ENCODE measurements around the gene SP1. TPM values are rescaled to one million over a fixed set of nuclear protein-coding genes. Genes with fewer than 3 reads are reported as not detected.

The SP1 gene
- total and polyA plus RNA-seq, 9 of the 15 experiments (the other 6 are each of a cell fraction or from before 2014, with no cell fraction given) = 8.0 to 65.5 (median 41.6) TPM

- peaks cover 30 to 31% of the 10 kb centered on the region in 2 experiments for H3K4me1 ChIP-seq (replicated peaks in 1 of 2; ENCODE audit: control insufficient read depth in 2 of 2, insufficient read depth in 2 of 2, low read length in 2 of 2)
- H3K79me2 ChIP-seq (ENCODE audit: control insufficient read depth, insufficient read depth, low read length) = peaks cover 19% of the 10 kb centered on the region
- peak overlapping the region; percentile 14; the same call in 1 of the 2 replicates for H3K4me2 ChIP-seq (ENCODE audit: insufficient read depth, low read length)
- intact Hi-C loops (cut with micrococcal nuclease) = loop anchor here (10.0 kb wide), 1 partner anchor 103 kb away; the partner anchor contains the start of gene AAAS
- no peak for ATAC-seq
- CTCF ChIA-PET (ENCODE audit: low intra/inter-chr PET ratio) = no interaction called here
- H3K27me3 ChIP-seq (ENCODE audit: control insufficient read depth in 2 of 2, insufficient read depth in 2 of 2, low read length in 2 of 2) = no peaks in the 10 kb centered on the region
- no peaks in the 10 kb centered on the region for H4K20me1 ChIP-seq (replicated peaks; ENCODE audit: control insufficient read depth, insufficient read depth, low read length)
- H3K4me3 ChIP-seq = no peak overlapping the region
- 41% methylated on average over 7 of the region's 7 CpGs for WGBS (ENCODE audit: insufficient coverage, low coverage, missing lambda C conversion rate)
- peaks cover 36% of the 10 kb centered on the region; the same call in 2 of the 3 replicates for H3K36me3 ChIP-seq (ENCODE audit: control insufficient read depth, insufficient read depth, low read length)
- DNase-seq (ENCODE audit: extremely low read depth in 1 of 4, low spot score in 3 of 4) = peak in 2 of 4 experiments; percentile 15 to 38
- H3K9me1 ChIP-seq (ENCODE audit: control insufficient read depth, insufficient read depth, low read length) = no peaks in the 10 kb centered on the region
- no peak overlapping the region for H3K27ac ChIP-seq (ENCODE audit: extremely low read depth, low read depth, low read length)
- no peak overlapping the region for H2AFZ ChIP-seq (ENCODE audit: low read depth, low read length)
- in situ Hi-C loops (cut with MboI) = no loop called here
- FAIRE-seq = peak; percentile 44
- POLR2A ChIA-PET = interaction anchor here (0.7 to 1.8 kb wide), 9 partner anchors 9 to 103 kb away, joined by 3 to 6 read pairs (median 4); partner anchors contain the start of gene PRR13
- peak overlapping the region in 1 of 2 experiments; percentile 14; a peak in 1 of 4 replicates for H3K9ac ChIP-seq (ENCODE audit: insufficient read depth in 1 of 2, low read depth in 2 of 2, low read length in 2 of 2)
- BruUV-seq (replicated peaks) = no TSS peak
- H3K9me3 ChIP-seq (replicated peaks; ENCODE audit: control insufficient read depth, insufficient read depth, low read depth, low read length) = no peaks in the 10 kb centered on the region
- TF ChIP-seq PYGO2 (tag; IDR thresholded peaks at IDR 0.05) (no peak), CBFA2T3 (IDR thresholded peaks at IDR 0.05) (peak; percentile 42; the same call in 1 of the 2 replicates), USF2 (CRISPR knock-in tag; IDR thresholded peaks at IDR 0.05) (no peak), TCFL5 (CRISPR knock-in tag; conservative IDR thresholded peaks at IDR 0.05) (no peak), JUND (IDR thresholded peaks at IDR 0.05; ENCODE audit: borderline replicate concordance, low read depth, low read length) (no peak), JUND (tag; IDR thresholded peaks at IDR 0.05; ENCODE audit: borderline replicate concordance, low read depth, low read length) (0 out of 3 replicates have a peak, but pooled peaks have one; percentile 17)
- TF ChIP-seq, protein P1, sequence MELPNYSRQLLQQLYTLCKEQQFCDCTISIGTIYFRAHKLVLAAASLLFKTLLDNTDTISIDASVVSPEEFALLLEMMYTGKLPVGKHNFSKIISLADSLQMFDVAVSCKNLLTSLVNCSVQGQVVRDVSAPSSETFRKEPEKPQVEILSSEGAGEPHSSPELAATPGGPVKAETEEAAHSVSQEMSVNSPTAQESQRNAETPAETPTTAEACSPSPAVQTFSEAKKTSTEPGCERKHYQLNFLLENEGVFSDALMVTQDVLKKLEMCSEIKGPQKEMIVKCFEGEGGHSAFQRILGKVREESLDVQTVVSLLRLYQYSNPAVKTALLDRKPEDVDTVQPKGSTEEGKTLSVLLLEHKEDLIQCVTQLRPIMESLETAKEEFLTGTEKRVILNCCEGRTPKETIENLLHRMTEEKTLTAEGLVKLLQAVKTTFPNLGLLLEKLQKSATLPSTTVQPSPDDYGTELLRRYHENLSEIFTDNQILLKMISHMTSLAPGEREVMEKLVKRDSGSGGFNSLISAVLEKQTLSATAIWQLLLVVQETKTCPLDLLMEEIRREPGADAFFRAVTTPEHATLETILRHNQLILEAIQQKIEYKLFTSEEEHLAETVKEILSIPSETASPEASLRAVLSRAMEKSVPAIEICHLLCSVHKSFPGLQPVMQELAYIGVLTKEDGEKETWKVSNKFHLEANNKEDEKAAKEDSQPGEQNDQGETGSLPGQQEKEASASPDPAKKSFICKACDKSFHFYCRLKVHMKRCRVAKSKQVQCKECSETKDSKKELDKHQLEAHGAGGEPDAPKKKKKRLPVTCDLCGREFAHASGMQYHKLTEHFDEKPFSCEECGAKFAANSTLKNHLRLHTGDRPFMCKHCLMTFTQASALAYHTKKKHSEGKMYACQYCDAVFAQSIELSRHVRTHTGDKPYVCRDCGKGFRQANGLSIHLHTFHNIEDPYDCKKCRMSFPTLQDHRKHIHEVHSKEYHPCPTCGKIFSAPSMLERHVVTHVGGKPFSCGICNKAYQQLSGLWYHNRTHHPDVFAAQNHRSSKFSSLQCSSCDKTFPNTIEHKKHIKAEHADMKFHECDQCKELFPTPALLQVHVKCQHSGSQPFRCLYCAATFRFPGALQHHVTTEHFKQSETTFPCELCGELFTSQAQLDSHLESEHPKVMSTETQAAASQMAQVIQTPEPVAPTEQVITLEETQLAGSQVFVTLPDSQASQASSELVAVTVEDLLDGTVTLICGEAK (IDR thresholded peaks at IDR 0.05) = no peak
- TF ChIP-seq, protein P1 (CRISPR knock-in tag; IDR thresholded peaks at IDR 0.05) = no peak
- TF ChIP-seq, protein P2, sequence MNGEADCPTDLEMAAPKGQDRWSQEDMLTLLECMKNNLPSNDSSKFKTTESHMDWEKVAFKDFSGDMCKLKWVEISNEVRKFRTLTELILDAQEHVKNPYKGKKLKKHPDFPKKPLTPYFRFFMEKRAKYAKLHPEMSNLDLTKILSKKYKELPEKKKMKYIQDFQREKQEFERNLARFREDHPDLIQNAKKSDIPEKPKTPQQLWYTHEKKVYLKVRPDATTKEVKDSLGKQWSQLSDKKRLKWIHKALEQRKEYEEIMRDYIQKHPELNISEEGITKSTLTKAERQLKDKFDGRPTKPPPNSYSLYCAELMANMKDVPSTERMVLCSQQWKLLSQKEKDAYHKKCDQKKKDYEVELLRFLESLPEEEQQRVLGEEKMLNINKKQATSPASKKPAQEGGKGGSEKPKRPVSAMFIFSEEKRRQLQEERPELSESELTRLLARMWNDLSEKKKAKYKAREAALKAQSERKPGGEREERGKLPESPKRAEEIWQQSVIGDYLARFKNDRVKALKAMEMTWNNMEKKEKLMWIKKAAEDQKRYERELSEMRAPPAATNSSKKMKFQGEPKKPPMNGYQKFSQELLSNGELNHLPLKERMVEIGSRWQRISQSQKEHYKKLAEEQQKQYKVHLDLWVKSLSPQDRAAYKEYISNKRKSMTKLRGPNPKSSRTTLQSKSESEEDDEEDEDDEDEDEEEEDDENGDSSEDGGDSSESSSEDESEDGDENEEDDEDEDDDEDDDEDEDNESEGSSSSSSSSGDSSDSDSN (IDR thresholded peaks at IDR 0.05; ENCODE audit: borderline replicate concordance in 1 of 2, low read depth in 2 of 2, low read length in 2 of 2) = no peak
Observed at GRCh38 chr12:53427905-53428594, 48.1 kb downstream of the SP1 start.
